ENCODE measurements around the gene CBLB. TPM values are rescaled to one million over a fixed set of nuclear protein-coding genes. Genes with fewer than 3 reads are reported as not detected.

The CBLB gene
- total RNA-seq, 2 experiments from 2014 or later = 104 to 113 TPM

DNA sequence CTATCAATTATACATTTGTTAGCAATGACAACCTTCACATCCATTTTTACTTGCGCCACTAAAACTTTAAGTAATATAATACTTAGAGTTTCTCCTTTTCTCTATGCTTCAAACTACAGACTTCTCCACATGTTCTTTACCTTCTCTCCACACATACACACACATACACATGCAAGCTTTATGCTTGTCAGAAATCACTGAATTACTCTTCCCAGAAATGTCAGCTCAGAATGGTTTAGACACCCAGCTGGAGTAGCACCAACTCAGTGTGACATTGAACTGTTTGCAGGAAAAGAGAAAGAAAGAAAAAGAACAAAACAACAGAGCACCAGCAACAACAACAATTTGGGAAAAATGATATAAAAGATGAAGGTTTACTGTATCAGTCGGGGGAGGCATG, 20.9 kb downstream of the CBLB start:
- peak overlapping the region; percentile 80 for H3K27ac Mint-ChIP-seq
- peaks cover 66% of the 10 kb centered on the region for H3K4me1 Mint-ChIP-seq (ENCODE audit: low read depth)
- H3K9me3 Mint-ChIP-seq = peaks cover 8% of the 10 kb centered on the region
- H3K4me3 Mint-ChIP-seq = peak overlapping the region; percentile 0
- DNase-seq (no peak), ATAC-seq (peak; percentile 32)
- intact Hi-C loops (cut with micrococcal nuclease) = no loop called here
- POLR2A ChIA-PET = interaction anchor here (0.7 to 1.4 kb wide), 6 partner anchors 11 to 385 kb away, joined by 3 to 6 read pairs (median 3); no protein-coding TSS in a partner anchor
- CTCF ChIA-PET = interaction anchor here (1.0 to 1.7 kb wide), 3 partner anchors 10 to 17 kb away, joined by 3 to 5 read pairs (median 4); no protein-coding TSS in a partner anchor
- peaks cover 65% of the 10 kb centered on the region for H3K36me3 Mint-ChIP-seq (ENCODE audit: low read depth)
- H3K27me3 Mint-ChIP-seq = no peaks in the 10 kb centered on the region
- TF ChIP-seq, protein P1, sequence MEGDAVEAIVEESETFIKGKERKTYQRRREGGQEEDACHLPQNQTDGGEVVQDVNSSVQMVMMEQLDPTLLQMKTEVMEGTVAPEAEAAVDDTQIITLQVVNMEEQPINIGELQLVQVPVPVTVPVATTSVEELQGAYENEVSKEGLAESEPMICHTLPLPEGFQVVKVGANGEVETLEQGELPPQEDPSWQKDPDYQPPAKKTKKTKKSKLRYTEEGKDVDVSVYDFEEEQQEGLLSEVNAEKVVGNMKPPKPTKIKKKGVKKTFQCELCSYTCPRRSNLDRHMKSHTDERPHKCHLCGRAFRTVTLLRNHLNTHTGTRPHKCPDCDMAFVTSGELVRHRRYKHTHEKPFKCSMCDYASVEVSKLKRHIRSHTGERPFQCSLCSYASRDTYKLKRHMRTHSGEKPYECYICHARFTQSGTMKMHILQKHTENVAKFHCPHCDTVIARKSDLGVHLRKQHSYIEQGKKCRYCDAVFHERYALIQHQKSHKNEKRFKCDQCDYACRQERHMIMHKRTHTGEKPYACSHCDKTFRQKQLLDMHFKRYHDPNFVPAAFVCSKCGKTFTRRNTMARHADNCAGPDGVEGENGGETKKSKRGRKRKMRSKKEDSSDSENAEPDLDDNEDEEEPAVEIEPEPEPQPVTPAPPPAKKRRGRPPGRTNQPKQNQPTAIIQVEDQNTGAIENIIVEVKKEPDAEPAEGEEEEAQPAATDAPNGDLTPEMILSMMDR (IDR thresholded peaks at IDR 0.05) = no peak

DNA sequence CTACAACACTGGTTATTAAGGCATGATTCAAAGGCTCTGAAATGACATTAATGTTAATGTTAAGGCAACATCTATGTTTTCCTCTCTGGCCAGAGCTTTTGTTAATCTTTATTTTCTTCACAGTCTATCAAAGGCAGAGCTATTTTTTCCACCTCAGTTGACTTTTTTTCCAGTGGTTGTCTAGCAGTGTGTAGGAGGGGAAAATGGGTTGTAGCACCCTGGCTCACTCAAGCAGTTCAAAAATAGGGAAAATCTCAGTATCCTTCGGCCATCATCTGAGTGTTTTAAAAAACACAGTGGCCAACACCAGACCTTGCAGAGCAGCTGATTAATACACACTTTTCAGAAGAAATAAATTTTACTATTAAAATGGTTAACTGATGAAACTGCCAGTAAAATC, 21.4 kb downstream of the CBLB start:
- Mint-ChIP-seq H3K36me3 (ENCODE audit: low read depth) (peaks cover 63% of the 10 kb centered on the region), H3K4me1 (ENCODE audit: low read depth) (peaks cover 65% of the 10 kb centered on the region), H3K9me3 (peaks cover 8% of the 10 kb centered on the region), H3K27me3 (no peaks in the 10 kb centered on the region), H3K4me3 (peak overlapping the region; percentile 49), H3K27ac (peak overlapping the region; percentile 80)
- TF ChIP-seq, protein P1 (IDR thresholded peaks at IDR 0.05) = no peak
- ChIA-PET POLR2A (interaction anchor here (0.7 to 1.4 kb wide), 7 partner anchors 10 to 386 kb away, joined by 3 to 6 read pairs (median 3); no protein-coding TSS in a partner anchor), CTCF (interaction anchor here (1.0 to 1.7 kb wide), 3 partner anchors 11 to 17 kb away, joined by 3 to 5 read pairs (median 4); no protein-coding TSS in a partner anchor)
- ATAC-seq (peak; percentile 71), DNase-seq (no peak)
- intact Hi-C loops (cut with micrococcal nuclease) = no loop called here

DNA sequence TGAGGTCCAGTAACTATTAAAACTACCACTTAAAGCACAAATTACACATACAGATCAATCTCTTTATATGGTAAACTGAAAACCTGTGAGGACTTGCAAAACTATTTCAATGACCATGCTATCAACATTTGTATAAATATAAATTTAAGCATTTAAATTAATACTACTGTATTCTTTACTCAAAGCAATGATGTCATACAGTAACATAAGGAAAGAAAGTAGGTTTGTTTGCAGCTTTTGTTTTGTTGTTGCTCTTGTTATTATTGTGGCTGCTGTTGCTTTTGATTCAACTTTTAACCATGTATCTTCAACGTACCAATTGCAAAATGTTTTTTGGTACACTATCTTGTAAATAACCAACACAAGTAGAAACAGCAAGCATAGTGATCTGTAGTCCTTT, 22.0 kb downstream of the CBLB start:
- H3K9me3 Mint-ChIP-seq = peaks cover 8% of the 10 kb centered on the region
- POLR2A ChIA-PET = interaction anchor here (0.8 to 1.4 kb wide), 4 partner anchors 10 to 25 kb away, joined by 3 to 6 read pairs (median 4); no protein-coding TSS in a partner anchor
- intact Hi-C loops (cut with micrococcal nuclease) = no loop called here
- peak overlapping the region; percentile 80 for H3K27ac Mint-ChIP-seq
- ATAC-seq (no peak), DNase-seq (no peak)
- CTCF ChIA-PET = interaction anchor here (1.4 kb wide), 1 partner anchor 16 kb away, joined by 4 read pairs; no protein-coding TSS in a partner anchor
- H3K27me3 Mint-ChIP-seq = no peaks in the 10 kb centered on the region
- H3K36me3 Mint-ChIP-seq (ENCODE audit: low read depth) = peaks cover 67% of the 10 kb centered on the region
- H3K4me1 Mint-ChIP-seq (ENCODE audit: low read depth) = peaks cover 68% of the 10 kb centered on the region
- H3K4me3 Mint-ChIP-seq = peak overlapping the region; percentile 32
- TF ChIP-seq, protein P1 (IDR thresholded peaks at IDR 0.05) = no peak

DNA sequence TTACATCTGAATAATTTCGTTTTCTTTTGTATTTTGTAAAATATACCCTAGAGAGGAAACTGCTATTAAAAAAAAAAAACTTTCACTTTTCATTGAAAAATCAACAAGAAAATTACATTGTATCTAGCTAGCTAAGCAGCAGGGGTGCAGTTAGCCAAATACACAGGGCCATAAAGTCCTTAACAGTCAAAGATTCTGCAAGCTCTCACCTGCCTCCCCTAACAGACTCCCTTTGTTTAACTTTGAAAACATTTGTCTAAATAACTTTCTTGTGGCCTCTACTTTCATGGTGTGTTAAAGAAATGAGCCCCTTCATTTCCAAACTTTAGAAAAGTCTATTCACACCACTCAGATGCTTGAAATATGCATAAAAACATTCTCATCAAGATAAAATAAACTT, 23.3 kb downstream of the CBLB start:
- Mint-ChIP-seq H3K9me3 (peaks cover under 1% of the 10 kb centered on the region), H3K4me3 (no peak overlapping the region), H3K36me3 (ENCODE audit: low read depth) (peaks cover 60% of the 10 kb centered on the region), H3K27me3 (no peaks in the 10 kb centered on the region), H3K27ac (peak overlapping the region; percentile 71), H3K4me1 (ENCODE audit: low read depth) (peaks cover 60% of the 10 kb centered on the region)
- no peak for ATAC-seq
- DNase-seq = no peak
- TF ChIP-seq, protein P1 (IDR thresholded peaks at IDR 0.05) = no peak
- ChIA-PET POLR2A (no interaction called here), CTCF (no interaction called here)
- intact Hi-C loops (cut with micrococcal nuclease) = no loop called here

DNA sequence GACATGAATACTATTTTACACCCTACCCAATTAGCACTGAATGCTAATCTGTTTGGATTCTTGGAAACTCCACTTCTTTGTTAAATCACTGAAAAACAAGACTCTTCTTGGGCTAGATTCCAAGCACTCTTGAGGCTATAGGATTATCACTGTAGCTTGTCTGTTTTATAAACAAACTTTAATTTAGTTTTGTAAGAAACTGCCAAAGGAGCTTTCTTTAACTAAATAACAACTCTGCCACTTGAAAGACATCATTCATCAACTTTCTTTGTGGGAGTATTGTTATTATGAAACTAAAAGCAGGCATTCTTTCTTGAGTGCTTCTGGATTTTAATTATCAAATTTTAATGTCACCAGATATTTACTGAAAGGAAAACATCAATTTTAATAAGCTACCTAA, 24.1 kb downstream of the CBLB start:
- DNase-seq = no peak
- TF ChIP-seq, protein P1 (IDR thresholded peaks at IDR 0.05) = no peak
- Mint-ChIP-seq H3K4me1 (ENCODE audit: low read depth) (peaks cover 65% of the 10 kb centered on the region), H3K4me3 (no peak overlapping the region), H3K27ac (peak overlapping the region; percentile 30), H3K9me3 (no peaks in the 10 kb centered on the region), H3K36me3 (ENCODE audit: low read depth) (peaks cover 59% of the 10 kb centered on the region), H3K27me3 (no peaks in the 10 kb centered on the region)
- intact Hi-C loops (cut with micrococcal nuclease) = no loop called here
- CTCF ChIA-PET = no interaction called here
- POLR2A ChIA-PET = no interaction called here
- ATAC-seq = no peak

Measured in activated CD8-positive, alpha-beta T cell treated with anti-CD3 and anti-CD28 coated beads for 36 hours (primary cell).